GM23248 (cell line): ENCODE measurements around the gene RABEP1.

Experiments used
- EZH2 ChIP-seq: fragments of 200-600 bp; sonication (generic); IDR thresholded peaks from 2 replicates; pipeline ENCODE4 v1.6.1; 2018; ENCODE audit warnings: antibody characterized with exemption, mild to moderate bottlenecking; ENCODE audit not compliant: insufficient read depth, poor library complexity, severe bottlenecking
- EZH2phosphoT487 ChIP-seq: fragments of 200-600 bp; sonication (generic); IDR thresholded peaks from 2 replicates; pipeline ENCODE4 v1.6.1; 2018; ENCODE audit warnings: antibody characterized with exemption, moderate library complexity, mild to moderate bottlenecking, low read depth; ENCODE audit not compliant: insufficient read depth

- TF ChIP-seq EZH2phosphoT487 = no peak
- no peak for TF ChIP-seq EZH2
Observed at GRCh38 chr17:5408186-5408585, 126.1 kb downstream of the RABEP1 start.
